Measurements from ENCODE around the gene ZNF30. TPM values are rescaled to one million over a fixed set of nuclear protein-coding genes. Genes with fewer than 3 reads are reported as not detected.
A peak's percentile ranks its signal among the peaks of the same experiment; 100 is the strongest.

Gene ZNF30
- total RNA-seq, 2 donors from 2014 or later = 4.6 to 6.8 TPM

DNA sequence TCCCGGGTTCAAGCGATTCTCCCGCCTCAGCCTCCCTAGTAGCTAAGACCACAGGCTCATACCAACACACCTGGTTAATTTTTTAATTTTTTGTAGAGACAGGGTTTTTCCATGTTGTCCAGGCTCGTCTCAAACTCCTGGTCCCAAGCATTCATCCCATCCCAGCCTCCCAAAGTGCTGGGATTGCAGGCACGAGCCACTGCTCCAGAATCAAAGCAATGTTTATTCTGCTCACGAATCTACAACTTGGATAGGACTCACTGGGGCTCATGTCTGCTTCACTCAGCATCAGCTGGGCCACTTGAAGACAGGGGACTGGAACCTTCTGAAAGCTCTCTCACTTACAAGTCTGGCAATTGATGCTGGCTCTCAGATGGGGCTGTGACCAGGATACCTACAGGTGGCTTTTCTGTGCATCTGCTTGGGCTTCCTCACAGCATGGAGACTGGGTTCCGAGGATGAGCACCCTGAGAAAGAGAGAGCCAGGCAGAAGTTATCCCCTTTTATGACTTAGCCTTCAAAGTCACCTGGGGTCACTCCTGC, 45.5 kb downstream of the ZNF30 start:
- no peak overlapping the region for H3K4me3 Mint-ChIP-seq

DNA sequence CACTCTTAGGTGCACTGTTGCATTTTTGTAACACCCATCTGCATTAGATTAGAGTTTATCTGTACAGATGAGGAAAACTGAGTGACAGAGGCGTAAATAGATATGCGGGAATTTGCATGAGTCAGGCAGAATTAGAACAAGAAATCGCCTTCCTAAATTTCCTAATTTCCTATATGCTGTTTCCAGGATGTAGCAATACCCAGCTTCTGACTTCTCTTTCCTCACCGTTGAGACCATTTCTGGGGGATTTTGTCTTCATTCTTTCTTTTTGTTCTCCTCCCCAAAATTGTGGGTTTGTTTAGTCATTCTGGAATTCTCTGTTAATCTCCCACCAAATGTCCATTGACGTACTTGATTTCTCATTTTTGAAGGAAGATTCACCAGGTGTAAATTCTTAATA, 47.9 kb downstream of the ZNF30 start:
- TF ChIP-seq, protein P1, sequence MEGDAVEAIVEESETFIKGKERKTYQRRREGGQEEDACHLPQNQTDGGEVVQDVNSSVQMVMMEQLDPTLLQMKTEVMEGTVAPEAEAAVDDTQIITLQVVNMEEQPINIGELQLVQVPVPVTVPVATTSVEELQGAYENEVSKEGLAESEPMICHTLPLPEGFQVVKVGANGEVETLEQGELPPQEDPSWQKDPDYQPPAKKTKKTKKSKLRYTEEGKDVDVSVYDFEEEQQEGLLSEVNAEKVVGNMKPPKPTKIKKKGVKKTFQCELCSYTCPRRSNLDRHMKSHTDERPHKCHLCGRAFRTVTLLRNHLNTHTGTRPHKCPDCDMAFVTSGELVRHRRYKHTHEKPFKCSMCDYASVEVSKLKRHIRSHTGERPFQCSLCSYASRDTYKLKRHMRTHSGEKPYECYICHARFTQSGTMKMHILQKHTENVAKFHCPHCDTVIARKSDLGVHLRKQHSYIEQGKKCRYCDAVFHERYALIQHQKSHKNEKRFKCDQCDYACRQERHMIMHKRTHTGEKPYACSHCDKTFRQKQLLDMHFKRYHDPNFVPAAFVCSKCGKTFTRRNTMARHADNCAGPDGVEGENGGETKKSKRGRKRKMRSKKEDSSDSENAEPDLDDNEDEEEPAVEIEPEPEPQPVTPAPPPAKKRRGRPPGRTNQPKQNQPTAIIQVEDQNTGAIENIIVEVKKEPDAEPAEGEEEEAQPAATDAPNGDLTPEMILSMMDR (conservative IDR thresholded peaks at IDR 0.05) = no peak
- Mint-ChIP-seq H3K27ac (no peak overlapping the region), H3K9me3 (peaks cover 43% of the 10 kb centered on the region), H3K4me3 (no peak overlapping the region), H3K27me3 (ENCODE audit: insufficient read depth) (peaks cover 3% of the 10 kb centered on the region), H3K4me1 (peaks cover 2% of the 10 kb centered on the region), H3K36me3 (ENCODE audit: low read depth) (peaks cover 5% of the 10 kb centered on the region)
- 70 to 100% methylated on average over 3 to 5 of the region's 5 CpGs for WGBS, 2 experiments (ENCODE audit: insufficient coverage in 1 of 2, insufficient read length in 1 of 2)
- DNase-seq = no peak
- peaks cover 27% of the 10 kb centered on the region for H3K9me3 ChIP-seq (ENCODE audit: control insufficient read depth, low read length)
- no peak overlapping the region for H3K4me3 ChIP-seq (ENCODE audit: low read length)
- H3K4me1 ChIP-seq (ENCODE audit: control insufficient read depth, insufficient read depth, low read length) = no peaks in the 10 kb centered on the region
- no peaks in the 10 kb centered on the region for H3K36me3 ChIP-seq (ENCODE audit: control insufficient read depth, insufficient read depth, low read length)
- H3K27me3 ChIP-seq (ENCODE audit: control insufficient read depth, insufficient read depth, low read length, poor library complexity, severe bottlenecking) = no peaks in the 10 kb centered on the region
- H3K27ac ChIP-seq (ENCODE audit: low read depth, low read length) = no peak overlapping the region
- H3K9ac ChIP-seq (ENCODE audit: extremely low read depth, low read length, poor library complexity, severe bottlenecking) = no peak overlapping the region

More for the DNA sequence above, 45.5 kb downstream of the ZNF30 start:
- Histone ChIP-seq H3K36me3 (ENCODE audit: control insufficient read depth, insufficient read depth, low read length) (no peaks in the 10 kb centered on the region), H3K27me3 (ENCODE audit: control insufficient read depth, insufficient read depth, low read length, poor library complexity, severe bottlenecking) (no peaks in the 10 kb centered on the region), H3K4me3 (ENCODE audit: low read length) (no peak overlapping the region), H3K4me1 (ENCODE audit: control insufficient read depth, insufficient read depth, low read length) (no peaks in the 10 kb centered on the region), H3K9me3 (ENCODE audit: control insufficient read depth, low read length) (peaks cover 47% of the 10 kb centered on the region), H3K27ac (ENCODE audit: low read depth, low read length) (no peak overlapping the region), H3K9ac (ENCODE audit: extremely low read depth, low read length, poor library complexity, severe bottlenecking) (no peak overlapping the region)
- H3K27me3 Mint-ChIP-seq (ENCODE audit: insufficient read depth) = peaks cover 5% of the 10 kb centered on the region
- TF ChIP-seq, protein P1 (conservative IDR thresholded peaks at IDR 0.05) = no peak
- WGBS, 2 experiments (ENCODE audit: insufficient coverage in 1 of 2, insufficient read length in 1 of 2) = 86 to 93% methylated on average over 6 to 7 of the region's 7 CpGs
- H3K9me3 Mint-ChIP-seq = peaks cover 56% of the 10 kb centered on the region
- DNase-seq = peak; percentile 17
- peaks cover 2% of the 10 kb centered on the region for H3K4me1 Mint-ChIP-seq
- H3K27ac Mint-ChIP-seq = no peak overlapping the region
- peaks cover 5% of the 10 kb centered on the region for H3K36me3 Mint-ChIP-seq (ENCODE audit: low read depth)

DNA sequence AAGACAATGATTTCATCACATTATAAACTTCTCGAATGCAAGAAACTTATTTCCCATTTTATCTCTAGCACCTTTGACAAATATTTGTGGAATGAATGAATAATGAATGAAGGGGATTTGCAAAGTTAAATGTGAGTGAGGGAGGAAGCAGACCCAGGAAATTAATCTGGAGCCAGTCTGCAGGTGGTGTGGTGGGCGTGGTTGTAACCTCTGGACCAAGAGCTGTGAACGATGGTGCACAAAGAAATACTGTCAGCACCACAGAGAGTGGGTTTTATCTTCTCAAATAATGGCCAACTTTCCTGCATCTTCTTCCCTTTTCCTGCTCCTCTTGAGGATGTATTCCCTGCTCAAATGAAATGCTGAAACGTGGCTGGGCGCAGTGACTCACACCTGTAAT, 48.4 kb downstream of the ZNF30 start:
- H3K27ac Mint-ChIP-seq = no peak overlapping the region
- TF ChIP-seq, protein P1 (conservative IDR thresholded peaks at IDR 0.05) = no peak
- no peak overlapping the region for H3K27ac ChIP-seq (ENCODE audit: low read depth, low read length)
- no peak overlapping the region for H3K4me3 ChIP-seq (ENCODE audit: low read length)
- peaks cover 5% of the 10 kb centered on the region for H3K36me3 Mint-ChIP-seq (ENCODE audit: low read depth)
- peaks cover 2% of the 10 kb centered on the region for H3K4me1 Mint-ChIP-seq
- peaks cover 23% of the 10 kb centered on the region for H3K9me3 ChIP-seq (ENCODE audit: control insufficient read depth, low read length)
- no peaks in the 10 kb centered on the region for H3K4me1 ChIP-seq (ENCODE audit: control insufficient read depth, insufficient read depth, low read length)
- no peak overlapping the region for H3K9ac ChIP-seq (ENCODE audit: extremely low read depth, low read length, poor library complexity, severe bottlenecking)
- peaks cover 42% of the 10 kb centered on the region for H3K9me3 Mint-ChIP-seq
- peaks cover 4% of the 10 kb centered on the region for H3K27me3 Mint-ChIP-seq (ENCODE audit: insufficient read depth)
- H3K36me3 ChIP-seq (ENCODE audit: control insufficient read depth, insufficient read depth, low read length) = no peaks in the 10 kb centered on the region
- no peak overlapping the region for H3K4me3 Mint-ChIP-seq
- H3K27me3 ChIP-seq (ENCODE audit: control insufficient read depth, insufficient read depth, low read length, poor library complexity, severe bottlenecking) = no peaks in the 10 kb centered on the region
- DNase-seq = peak; percentile 35
- 70 to 72% methylated on average over 2 to 4 of the region's 5 CpGs for WGBS, 2 experiments (ENCODE audit: insufficient coverage in 1 of 2, insufficient read length in 1 of 2)

Measured in endodermal cell (in vitro differentiated cells).